BE2C (cell line): ENCODE data around the gene TIGD3.

ENCODE experiments used
- DNase-seq: peaks from one replicate; pipeline ENCODE4 v3.0.0-alpha.2; 2020
- H3K27me3 ChIP-seq: fragments of 250-450 bp; sonication (Bioruptor Pico); 2 replicates; pipeline ENCODE4 v1.5.1; 2020; ENCODE audit warnings: mild to moderate bottlenecking
- H3K36me3 ChIP-seq: fragments of 250-450 bp; sonication (Bioruptor Pico); 2 replicates; pipeline ENCODE4 v1.5.1; 2020; ENCODE audit warnings: mild to moderate bottlenecking
- H3K4me1 ChIP-seq: fragments of 250-450 bp; sonication (Bioruptor Pico); 2 replicates; pipeline ENCODE4 v1.5.1; 2020
- H3K4me3 ChIP-seq: 2 replicates; pipeline ENCODE4 v1.5.1; 2011; ENCODE audit warnings: low read depth, low read length
- H3K9me3 ChIP-seq: fragments of 250-450 bp; sonication (Bioruptor Pico); 2 replicates; pipeline ENCODE4 v1.5.1; 2020
- CTCF ChIP-seq: IDR thresholded peaks from 2 replicates; pipeline ENCODE4 v1.5.1; 2012; ENCODE audit warnings: mild to moderate bottlenecking, low read depth, low read length

TIGD3 gene

DNA sequence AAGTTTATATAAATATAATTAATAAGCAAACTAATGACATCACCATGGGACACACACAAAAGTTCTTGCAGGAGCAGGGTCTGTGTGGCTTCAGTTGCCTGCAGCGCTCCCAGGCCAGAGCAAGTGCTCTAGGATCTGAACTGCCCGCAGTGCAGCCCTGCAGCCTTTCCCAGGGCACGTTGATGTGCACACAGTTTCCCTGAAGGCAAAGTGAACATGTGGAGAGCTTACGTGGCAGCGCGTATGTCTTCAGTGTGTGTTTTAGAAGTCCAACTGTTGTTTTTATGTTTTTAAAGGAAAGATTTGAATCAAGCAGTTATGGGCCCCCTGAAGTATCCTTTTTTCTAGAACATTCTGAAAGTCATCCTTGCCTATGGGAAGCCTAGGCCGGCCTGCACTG, 1.2 kb upstream of the TIGD3 start:
- Histone ChIP-seq H3K4me1 (peaks cover 7% of the 10 kb centered on the region), H3K4me3 (no peak overlapping the region), H3K36me3 (peaks cover 6% of the 10 kb centered on the region; the same call in 1 of the 2 replicates), H3K9me3 (no peaks in the 10 kb centered on the region), H3K27me3 (no peaks in the 10 kb centered on the region)
- no peak for DNase-seq
- no peak for TF ChIP-seq CTCF

- Histone ChIP-seq H3K36me3 (peaks cover 3% of the 10 kb centered on the region; the same call in 1 of the 2 replicates), H3K9me3 (no peaks in the 10 kb centered on the region), H3K4me1 (peaks cover 7% of the 10 kb centered on the region), H3K4me3 (peak overlapping the region; percentile 52), H3K27me3 (no peaks in the 10 kb centered on the region)
- no peak for DNase-seq
- TF ChIP-seq CTCF: no peak
Measured at GRCh38 chr11:65353900-65354264, 669 bp upstream of the TIGD3 start.

DNA sequence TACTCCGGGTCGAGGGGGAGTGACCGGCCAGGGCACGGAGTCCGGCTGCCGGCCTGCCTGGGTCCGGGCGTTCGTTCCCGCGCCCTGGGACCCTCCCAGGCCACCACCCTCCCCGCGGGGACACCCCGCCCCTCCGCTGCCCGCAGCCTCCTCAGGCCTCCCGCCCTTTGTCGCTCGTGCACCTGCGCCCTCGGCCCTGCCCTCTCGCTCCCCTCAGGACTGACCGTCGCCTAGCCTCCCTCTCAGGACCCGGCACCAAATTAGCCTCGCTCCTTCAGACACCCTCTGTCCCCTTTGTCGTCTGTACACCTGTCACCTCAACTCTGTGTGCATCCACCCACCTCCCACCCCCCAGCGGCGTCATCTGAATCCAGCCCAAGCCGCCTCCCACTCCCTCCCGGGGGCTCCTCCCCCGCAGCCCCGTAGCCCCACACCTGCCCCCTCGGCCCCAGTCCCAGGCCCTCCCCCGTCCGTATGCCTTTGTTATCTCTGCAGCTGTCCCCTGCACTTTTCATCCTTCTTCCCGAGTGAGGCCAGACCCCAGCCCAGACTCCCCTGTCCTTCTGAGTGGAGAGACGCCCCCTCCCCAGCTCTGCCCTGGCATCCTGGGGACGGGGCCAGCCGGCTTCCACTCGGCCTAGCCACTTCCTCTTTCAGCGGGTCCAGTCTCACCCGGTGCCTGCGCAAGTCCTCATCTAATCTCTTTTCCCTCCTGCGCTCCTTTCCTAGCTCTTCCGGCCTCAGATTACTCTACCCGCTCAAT, 643 bp downstream of the TIGD3 start:
- peak; percentile 52 for DNase-seq
- Histone ChIP-seq H3K27me3 (no peaks in the 10 kb centered on the region), H3K4me3 (peak overlapping the region; percentile 49), H3K9me3 (no peaks in the 10 kb centered on the region), H3K4me1 (peaks cover 7% of the 10 kb centered on the region), H3K36me3 (no peaks in the 10 kb centered on the region; the same call in 1 of the 2 replicates)
- no peak for TF ChIP-seq CTCF

- H3K4me1 ChIP-seq: peaks cover 7% of the 10 kb centered on the region
- no peak overlapping the region for H3K4me3 ChIP-seq
- no peak for DNase-seq
- no peaks in the 10 kb centered on the region; the same call in 1 of the 2 replicates for H3K36me3 ChIP-seq
- TF ChIP-seq CTCF: no peak
- no peaks in the 10 kb centered on the region for H3K9me3 ChIP-seq
- no peaks in the 10 kb centered on the region for H3K27me3 ChIP-seq
Measured at GRCh38 chr11:65355776-65356393, 1.3 kb downstream of the TIGD3 start.

GRCh38 chr11:65356394-65356972, 1.9 kb downstream of the TIGD3 start:
- Histone ChIP-seq H3K4me3 (no peak overlapping the region), H3K9me3 (no peaks in the 10 kb centered on the region), H3K27me3 (no peaks in the 10 kb centered on the region), H3K36me3 (no peaks in the 10 kb centered on the region; the same call in 1 of the 2 replicates), H3K4me1 (peaks cover 7% of the 10 kb centered on the region)
- no peak for TF ChIP-seq CTCF
- DNase-seq: no peak
